ENCODE data around the gene CPLX1. TPM values are rescaled to one million over a fixed set of nuclear protein-coding genes. Genes with fewer than 3 reads are reported as not detected.

The CPLX1 gene
- 1.7 TPM for polyA plus RNA-seq (ENCODE audit: insufficient read length)
- long read RNA-seq, donor 1, partial matches to known transcripts, result 0 of 3 reads
- long read RNA-seq, donor 1, other reads (novel, unspliced or antisense), result 0 of 3 reads
- long read RNA-seq, donor 2, partial matches to known transcripts, result 0 of 2 reads
- long read RNA-seq, donor 2, other reads (novel, unspliced or antisense), result 0 of 2 reads
- long read RNA-seq, donor 3, partial matches to known transcripts, result 0 of 1 reads
- long read RNA-seq, donor 3, other reads (novel, unspliced or antisense), result 0 of 1 reads
- long read RNA-seq, donor 4, result 0 reads
- long read RNA-seq, donor 5, partial matches to known transcripts, result 0 of 1 reads
- long read RNA-seq, donor 5, other reads (novel, unspliced or antisense), result 0 of 1 reads
- long read RNA-seq, donor 6, partial matches to known transcripts, result 0 of 1 reads
- long read RNA-seq, donor 6, other reads (novel, unspliced or antisense), result 0 of 1 reads
- long read RNA-seq, donor 7, transcript CPLX1-204 (2 exons, 569 nt), result major isoform, 5 of 6 reads
- long read RNA-seq, donor 7, partial matches to known transcripts, result 0 of 6 reads
- long read RNA-seq, donor 7, other reads (novel, unspliced or antisense), result 0 of 6 reads
- long read RNA-seq, donor 8, result 0 reads

GRCh38 chr4:825971-826330 lies at the start of gene CPLX1:
Gene CPLX1, minus strand, starts transcription at chr4:826129. Its CDS starts 1,607 bp downstream, at chr4:824522.
- DNase-seq, result no peak

DNA sequence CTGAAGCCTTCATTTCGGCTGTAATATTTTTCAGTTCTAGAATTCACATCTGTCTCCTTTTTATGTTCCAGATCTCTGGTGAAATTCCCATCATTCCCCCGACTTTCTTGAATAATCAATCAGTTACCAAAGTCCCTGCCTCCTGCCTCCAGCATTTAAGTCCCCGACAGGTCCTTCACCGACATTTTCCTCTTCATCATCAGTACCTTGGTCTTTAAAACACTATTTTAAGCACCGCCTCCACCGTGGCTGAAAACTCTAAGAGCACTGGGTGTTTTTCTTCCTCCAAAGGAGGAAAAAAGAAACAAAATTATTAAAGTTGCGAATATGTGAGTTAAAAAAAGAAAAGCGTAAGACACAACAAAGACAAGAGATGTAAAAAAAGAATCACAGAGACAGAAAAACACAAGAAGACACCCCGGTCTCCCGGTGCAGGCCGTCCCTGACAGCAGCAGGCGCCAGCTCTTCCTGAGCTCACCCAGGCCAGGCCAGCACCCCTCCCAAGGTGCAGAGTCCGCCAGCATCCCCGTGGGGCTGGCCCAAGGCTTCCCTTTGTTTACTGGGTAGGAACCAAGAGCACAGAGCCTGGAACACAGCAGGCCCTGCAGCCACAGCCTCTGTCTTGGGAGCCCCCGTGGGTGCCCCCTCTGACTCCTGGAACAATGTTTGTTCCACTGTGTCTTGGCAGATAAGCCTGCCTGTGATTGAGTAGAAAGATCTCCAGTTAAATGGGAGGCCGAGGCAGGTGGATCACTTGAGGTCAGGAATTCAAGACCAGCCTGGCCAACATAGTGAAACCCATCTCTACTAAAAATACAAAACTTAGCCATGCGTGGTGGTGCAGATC lies 49.3 kb upstream of the CPLX1 start:
- DNase-seq, result no peak

DNA sequence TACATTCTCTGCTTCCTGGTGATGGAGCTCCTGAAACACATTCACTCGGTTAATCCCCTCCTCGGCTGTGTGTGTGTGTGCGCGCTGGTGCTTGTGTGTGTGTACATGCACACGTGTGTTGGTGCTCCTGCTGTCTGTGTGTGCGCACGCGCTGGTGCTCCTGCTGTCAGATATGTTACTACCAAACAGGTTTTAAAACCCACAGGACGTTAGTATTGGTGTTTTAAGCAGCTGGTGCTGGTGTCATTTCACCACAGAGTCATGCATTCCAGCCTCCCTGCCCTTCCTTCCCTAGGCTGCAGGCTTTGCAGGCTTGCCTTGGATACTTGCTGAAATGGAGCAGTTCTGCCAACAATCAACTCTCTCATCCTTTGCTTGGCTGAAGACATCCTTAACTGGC lies 48.1 kb upstream of the CPLX1 start:
- no peak for DNase-seq

DNA sequence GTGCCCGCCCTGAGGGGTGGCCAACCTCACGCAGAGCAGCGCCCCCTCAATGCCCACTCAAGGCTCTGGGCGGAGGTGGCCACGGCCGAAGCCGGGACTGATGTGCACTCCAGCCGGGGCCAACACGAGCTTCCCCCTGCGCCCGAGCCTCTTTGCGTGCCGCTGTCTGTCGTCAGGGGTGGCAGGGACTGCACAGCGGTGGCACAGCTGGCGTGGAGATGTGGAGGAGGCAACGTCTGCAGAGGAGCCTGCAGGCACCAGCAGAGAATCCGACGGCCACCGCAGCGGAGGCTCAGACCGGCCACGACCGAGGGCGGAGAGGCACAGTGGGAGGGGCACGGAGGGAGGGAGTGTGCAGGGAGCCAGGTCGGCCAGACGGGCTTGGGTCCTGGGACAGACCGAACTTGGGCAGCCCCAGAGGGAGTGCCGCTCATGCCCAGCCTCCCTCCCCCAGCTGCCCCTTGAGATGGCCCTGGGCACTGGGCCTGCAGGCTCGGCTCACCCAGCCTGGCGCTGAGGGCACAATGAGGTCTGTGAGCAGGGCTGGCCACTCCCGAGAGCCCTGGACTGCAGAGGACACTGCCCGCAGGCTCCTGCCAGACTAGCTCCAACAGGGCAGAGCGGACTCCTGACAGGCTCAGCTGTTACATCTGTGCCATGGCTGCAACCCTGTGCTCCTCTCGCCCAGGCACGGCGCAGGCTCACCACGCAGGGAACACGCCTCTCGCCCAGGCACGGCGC lies 46.5 kb upstream of the CPLX1 start:
- DNase-seq, result no peak

- no peak for DNase-seq
Measured at GRCh38 chr4:871484-871883, 45.6 kb upstream of the CPLX1 start.

DNA sequence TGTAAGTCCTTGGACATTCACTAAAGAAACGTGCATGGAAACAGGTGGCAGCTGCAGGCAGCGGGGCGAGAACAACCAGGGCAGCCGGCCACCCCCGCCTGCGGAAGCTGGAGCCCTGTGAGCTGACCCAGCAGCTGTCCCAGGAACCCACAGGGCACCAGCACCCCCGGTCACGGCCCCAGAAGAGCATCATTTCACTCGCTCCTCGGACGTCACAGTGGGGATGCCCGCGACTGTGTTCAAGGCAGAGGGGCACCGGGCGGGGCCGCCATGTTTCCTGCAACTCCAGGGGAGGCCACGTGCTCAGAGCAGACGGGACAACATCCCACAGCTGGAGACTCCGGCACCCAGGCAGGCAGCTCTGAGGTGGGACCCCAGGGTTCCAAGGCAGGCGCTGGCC lies 45.0 kb upstream of the CPLX1 start:
- no peak for DNase-seq

DNA sequence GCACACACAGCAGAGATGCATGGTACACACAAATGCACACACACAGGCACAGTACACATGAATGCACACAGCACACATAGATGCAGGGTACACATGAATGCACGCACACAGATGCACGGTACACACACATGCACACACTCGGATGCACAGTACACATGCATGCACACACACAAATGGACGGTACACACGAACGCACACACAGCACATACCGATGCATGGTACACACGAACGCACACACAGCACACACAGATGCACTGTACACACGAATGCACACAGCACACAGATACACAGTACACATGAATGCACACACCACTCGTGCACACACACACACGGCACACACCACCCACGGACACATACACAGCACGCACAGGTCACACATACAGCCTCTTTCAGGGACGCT lies 43.8 kb upstream of the CPLX1 start:
- no peak for DNase-seq

- no peak for DNase-seq
Measured at GRCh38 chr4:868421-868820, 42.5 kb upstream of the CPLX1 start.

GRCh38 chr4:867526-868250 lies 41.8 kb upstream of the CPLX1 start:
- DNase-seq, result no peak

- DNase-seq, result no peak
Measured at GRCh38 chr4:866761-867390, 40.9 kb upstream of the CPLX1 start.

DNA sequence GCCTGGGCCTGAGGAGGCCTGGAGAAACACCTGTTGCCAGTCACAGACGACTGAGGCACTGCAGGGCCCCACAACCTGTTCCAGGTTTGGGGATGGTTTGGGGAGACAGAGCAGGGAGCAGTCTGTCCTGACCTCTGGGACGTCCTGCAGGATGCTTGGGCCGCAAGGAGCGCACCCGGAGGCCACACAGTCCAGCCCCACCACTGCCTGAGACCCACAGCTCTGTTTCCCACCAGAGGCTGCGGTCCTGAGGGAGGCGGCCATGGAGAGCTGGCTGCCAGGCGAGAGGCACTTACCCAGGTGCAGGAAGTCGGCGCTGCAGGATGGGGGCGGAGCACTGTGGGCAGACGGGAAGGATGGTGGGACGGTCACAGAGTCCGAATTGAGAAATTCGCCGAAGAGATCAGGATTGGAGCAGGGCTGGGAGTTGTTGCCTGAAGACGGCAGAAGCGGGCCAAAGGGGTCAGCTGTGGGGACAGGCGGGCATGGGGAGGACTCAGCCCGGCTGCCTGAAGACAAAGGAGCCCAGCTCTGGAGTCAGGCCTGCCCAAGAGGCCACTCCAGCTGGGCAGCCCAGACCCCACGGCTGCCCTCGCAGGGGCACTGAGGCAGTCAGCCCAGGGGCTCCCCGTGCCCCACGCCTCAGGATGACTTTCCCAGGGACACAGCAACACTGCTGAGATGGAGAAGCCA lies 40.3 kb upstream of the CPLX1 start:
- no peak for DNase-seq

GRCh38 chr4:865572-865971 lies 39.6 kb upstream of the CPLX1 start:
- no peak for DNase-seq

DNA sequence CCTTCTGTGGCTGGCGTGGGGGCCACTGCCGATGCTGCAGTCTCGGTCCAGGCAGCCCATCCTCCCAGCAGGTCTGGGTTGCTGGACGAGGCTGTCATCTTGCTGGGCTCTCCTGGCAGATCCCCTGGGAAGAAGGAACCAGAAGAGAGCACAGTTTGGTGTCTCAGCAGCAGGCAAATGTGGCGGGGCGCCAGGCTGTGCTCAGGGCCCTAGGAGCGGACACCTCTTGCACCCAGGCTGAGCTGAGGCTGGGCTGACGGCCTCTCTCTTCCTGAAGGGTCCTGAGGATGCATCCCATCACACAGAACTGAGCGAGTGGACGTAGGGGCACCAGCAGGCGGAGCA lies 39.2 kb upstream of the CPLX1 start:
- DNase-seq, result no peak

GRCh38 chr4:864456-865120 lies 38.7 kb upstream of the CPLX1 start:
- no peak for DNase-seq

- DNase-seq, result no peak
Measured at GRCh38 chr4:860561-860960, 34.6 kb upstream of the CPLX1 start.

DNA sequence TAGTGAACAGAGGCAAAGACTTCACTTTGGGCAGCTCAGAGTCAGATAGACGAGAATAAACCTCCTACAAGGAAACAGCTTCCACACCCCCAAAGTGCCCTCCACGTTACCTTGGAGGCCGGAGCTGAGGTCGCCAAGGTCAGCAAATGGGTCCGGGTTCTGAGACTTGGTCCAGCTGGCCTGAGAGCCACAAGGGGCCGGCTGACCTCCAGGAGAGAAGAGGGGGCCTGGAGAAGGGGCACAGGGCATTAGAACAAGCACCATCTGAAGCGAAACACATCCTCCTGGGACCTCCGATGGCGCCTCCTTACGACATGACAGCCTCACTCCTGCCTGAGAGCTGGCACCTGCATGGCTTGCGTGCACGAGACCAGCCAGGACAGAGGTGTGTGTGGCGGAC lies 33.6 kb upstream of the CPLX1 start:
- DNase-seq, result no peak

DNA sequence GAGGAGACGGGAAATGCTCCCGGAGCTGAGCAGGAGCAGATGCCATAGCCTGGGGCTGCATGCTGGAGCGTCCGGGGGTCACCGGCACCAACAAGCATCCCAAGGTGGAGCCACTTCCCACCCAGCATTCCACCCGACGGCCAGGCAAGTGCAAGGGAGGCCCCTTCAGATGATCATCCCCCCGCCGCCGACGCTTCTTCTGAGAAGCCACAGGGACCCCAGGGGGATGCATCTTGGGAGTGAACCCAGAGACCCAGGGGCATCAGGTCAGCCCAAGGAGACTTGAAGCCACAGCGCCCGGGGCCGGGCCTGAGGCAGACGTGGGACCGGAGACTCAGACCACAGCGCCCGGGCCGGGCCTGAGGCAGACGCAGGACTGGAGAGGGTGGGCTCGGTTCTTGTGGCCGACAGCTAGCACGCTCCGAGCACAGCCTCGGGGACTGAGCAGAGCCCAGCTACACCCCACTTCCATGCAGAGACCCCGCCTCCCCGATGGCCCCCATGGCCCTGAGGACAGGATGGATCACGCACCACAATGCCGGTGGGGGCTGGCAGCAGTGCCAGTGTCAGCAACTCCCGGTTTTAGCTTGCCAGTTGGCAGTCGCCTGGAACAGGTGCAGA lies 33.0 kb upstream of the CPLX1 start:
- DNase-seq, result no peak

- no peak for DNase-seq
Measured at GRCh38 chr4:858041-858481, 32.1 kb upstream of the CPLX1 start.

DNA sequence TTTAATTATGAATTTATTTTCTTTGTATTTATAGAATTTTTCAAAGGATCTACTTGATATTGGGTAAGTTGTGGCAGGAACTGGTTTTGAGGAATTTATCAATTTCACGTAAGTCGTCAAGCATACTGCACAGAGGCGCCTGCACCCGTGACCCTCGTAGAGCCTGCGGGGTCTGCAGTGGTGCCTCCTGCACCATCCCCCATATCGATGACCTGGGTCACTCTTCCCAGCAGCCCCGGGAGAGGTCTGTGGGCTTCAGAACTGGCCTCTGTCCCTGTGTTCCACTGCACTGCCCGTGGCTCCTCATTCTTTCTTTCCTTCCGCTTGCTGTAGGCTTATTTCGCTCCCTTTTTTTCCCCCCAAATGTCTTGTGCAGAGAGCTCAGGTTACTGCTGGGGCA lies 31.5 kb upstream of the CPLX1 start:
- DNase-seq, result no peak
